OCI-LY1 (cell line): Measurements from ENCODE around the gene TRIM67.
"Not testable (repeated sequence)": the region's sequence is repeated elsewhere in the genome, so short reads cannot be mapped to it uniquely, and the experiment has no call there.

Experiments
- H2AFZ ChIP-seq: fragments of 200-600 bp; sonication (generic), shearing (Covaris generic); 2 replicates; pipeline ENCODE4 v1.6.0; 2014; ENCODE audit warnings: antibody characterized with exemption, mild to moderate bottlenecking, low read length
- H3F3A ChIP-seq: fragments of 200-600 bp; sonication (generic), shearing (Covaris generic); 2 replicates; pipeline ENCODE4 v1.6.0; 2014; ENCODE audit warnings: mild to moderate bottlenecking, antibody characterized with exemption, low read length, moderate library complexity; ENCODE audit not compliant: insufficient read depth
- H3K27ac ChIP-seq: fragments of 200-600 bp; sonication (generic); 2 replicates; pipeline ENCODE4 v1.5.1; 2014; ENCODE audit warnings: low read length, mixed run types, mild to moderate bottlenecking, low read depth; ENCODE audit not compliant: poor library complexity, severe bottlenecking
- H3K27me3 ChIP-seq: fragments of 200-600 bp; sonication (generic); 2 replicates; pipeline ENCODE4 v1.6.0; 2014; ENCODE audit warnings: antibody characterized with exemption, mild to moderate bottlenecking, low read length, moderate library complexity; ENCODE audit not compliant: insufficient read depth
- H3K36me3 ChIP-seq: fragments of 200-600 bp; sonication (generic); 2 replicates; pipeline ENCODE4 v1.6.1; 2014; ENCODE audit warnings: mild to moderate bottlenecking, antibody characterized with exemption, low read length, moderate library complexity, mixed read lengths; ENCODE audit not compliant: insufficient read depth
- H3K4me1 ChIP-seq: fragments of 200-600 bp; sonication (generic); 2 replicates; pipeline ENCODE4 v1.5.1; 2014; ENCODE audit warnings: mild to moderate bottlenecking, low read length, moderate library complexity; ENCODE audit not compliant: insufficient read depth, severe bottlenecking
- H3K4me2 ChIP-seq: fragments of 200-600 bp; sonication (generic), shearing (Covaris generic); 2 replicates; pipeline ENCODE4 v1.6.1; 2014; ENCODE audit warnings: low read length
- H3K4me3 ChIP-seq: fragments of 200-600 bp; sonication (generic); 2 replicates; pipeline ENCODE4 v1.5.1; 2014; ENCODE audit warnings: low read length, low read depth, mild to moderate bottlenecking, mixed read lengths; ENCODE audit not compliant: poor library complexity, severe bottlenecking
- H3K79me2 ChIP-seq: fragments of 200-600 bp; shearing (Covaris generic); 2 replicates; pipeline ENCODE4 v1.6.1; 2016; ENCODE audit warnings: mixed run types, low read length, mixed read lengths; ENCODE audit not compliant: insufficient read depth
- H3K9ac ChIP-seq: fragments of 200-600 bp; sonication (generic), shearing (Covaris generic); 2 replicates; pipeline ENCODE4 v1.6.1; 2014; ENCODE audit warnings: mild to moderate bottlenecking, low read length, mixed read lengths
- H3K9me2 ChIP-seq: fragments of 200-600 bp; sonication (generic), shearing (Covaris generic); 2 replicates; pipeline ENCODE4 v1.6.1; 2014; ENCODE audit warnings: low read depth, mild to moderate bottlenecking, low read length, mixed read lengths
- H3K9me3 ChIP-seq: fragments of 200-600 bp; shearing (Covaris generic); 2 replicates; pipeline ENCODE4 v1.6.1; 2014; ENCODE audit warnings: low read length, mixed read lengths
- H4K20me1 ChIP-seq: fragments of 200-600 bp; sonication (generic), shearing (Covaris generic); 2 replicates; pipeline ENCODE4 v1.6.0; 2016; ENCODE audit warnings: mild to moderate bottlenecking, low read length; ENCODE audit not compliant: insufficient read depth
- EZH2 ChIP-seq: fragments of 200-600 bp; sonication (generic), shearing (Covaris generic); IDR thresholded peaks from 2 replicates; pipeline ENCODE4 v1.8.0; 2017; ENCODE audit warnings: borderline replicate concordance, mixed run types, mild to moderate bottlenecking, antibody characterized with exemption, low read length, moderate library complexity, mixed read lengths
- TF ChIP-seq, protein P1 (sequence below): fragments of 200-600 bp; sonication (generic), shearing (Covaris generic); IDR thresholded peaks from 2 replicates; pipeline ENCODE4 v1.5.1; 2017; ENCODE audit warnings: mild to moderate bottlenecking, antibody characterized with exemption, low read length, moderate library complexity, mixed read lengths

The TRIM67 gene

DNA sequence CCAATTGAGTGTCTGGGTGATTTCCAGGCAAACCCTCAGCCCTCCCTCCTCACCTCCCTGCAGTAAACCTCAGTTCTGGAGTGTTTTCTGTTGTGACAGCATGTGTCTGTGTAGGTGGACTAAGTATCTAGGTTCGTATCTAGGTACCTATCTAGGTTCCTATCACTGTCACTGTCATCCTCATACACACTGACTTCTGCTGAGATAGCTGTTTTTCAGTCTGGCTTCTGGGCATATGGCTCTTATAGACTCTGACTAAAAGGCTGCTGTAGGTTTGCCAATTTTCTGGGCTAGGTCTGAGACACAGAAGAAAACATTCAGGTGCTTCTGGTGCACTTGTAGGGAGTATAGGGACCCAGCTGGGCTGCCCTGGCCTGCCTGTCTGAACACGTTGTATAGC lies 8.1 kb upstream of the TRIM67 start:
- TF ChIP-seq, protein P1, sequence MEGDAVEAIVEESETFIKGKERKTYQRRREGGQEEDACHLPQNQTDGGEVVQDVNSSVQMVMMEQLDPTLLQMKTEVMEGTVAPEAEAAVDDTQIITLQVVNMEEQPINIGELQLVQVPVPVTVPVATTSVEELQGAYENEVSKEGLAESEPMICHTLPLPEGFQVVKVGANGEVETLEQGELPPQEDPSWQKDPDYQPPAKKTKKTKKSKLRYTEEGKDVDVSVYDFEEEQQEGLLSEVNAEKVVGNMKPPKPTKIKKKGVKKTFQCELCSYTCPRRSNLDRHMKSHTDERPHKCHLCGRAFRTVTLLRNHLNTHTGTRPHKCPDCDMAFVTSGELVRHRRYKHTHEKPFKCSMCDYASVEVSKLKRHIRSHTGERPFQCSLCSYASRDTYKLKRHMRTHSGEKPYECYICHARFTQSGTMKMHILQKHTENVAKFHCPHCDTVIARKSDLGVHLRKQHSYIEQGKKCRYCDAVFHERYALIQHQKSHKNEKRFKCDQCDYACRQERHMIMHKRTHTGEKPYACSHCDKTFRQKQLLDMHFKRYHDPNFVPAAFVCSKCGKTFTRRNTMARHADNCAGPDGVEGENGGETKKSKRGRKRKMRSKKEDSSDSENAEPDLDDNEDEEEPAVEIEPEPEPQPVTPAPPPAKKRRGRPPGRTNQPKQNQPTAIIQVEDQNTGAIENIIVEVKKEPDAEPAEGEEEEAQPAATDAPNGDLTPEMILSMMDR = no peak
- TF ChIP-seq EZH2 = no peak
- H3K9me2 ChIP-seq = no peaks in the 10 kb centered on the region
- H3K9ac ChIP-seq = no peak overlapping the region
- no peaks in the 10 kb centered on the region; the same call in 1 of the 2 replicates for H3K36me3 ChIP-seq
- H3K27me3 ChIP-seq = no peaks in the 10 kb centered on the region; the same call in 1 of the 2 replicates
- H3K27ac ChIP-seq = no peak overlapping the region
- H4K20me1 ChIP-seq = no peaks in the 10 kb centered on the region
- no peaks in the 10 kb centered on the region for H3K9me3 ChIP-seq
- no peak overlapping the region for H3K4me3 ChIP-seq
- no peaks in the 10 kb centered on the region for H3F3A ChIP-seq
- no peak overlapping the region for H2AFZ ChIP-seq
- H3K79me2 ChIP-seq = no peaks in the 10 kb centered on the region
- no peaks in the 10 kb centered on the region for H3K4me1 ChIP-seq
- no peak overlapping the region for H3K4me2 ChIP-seq

DNA sequence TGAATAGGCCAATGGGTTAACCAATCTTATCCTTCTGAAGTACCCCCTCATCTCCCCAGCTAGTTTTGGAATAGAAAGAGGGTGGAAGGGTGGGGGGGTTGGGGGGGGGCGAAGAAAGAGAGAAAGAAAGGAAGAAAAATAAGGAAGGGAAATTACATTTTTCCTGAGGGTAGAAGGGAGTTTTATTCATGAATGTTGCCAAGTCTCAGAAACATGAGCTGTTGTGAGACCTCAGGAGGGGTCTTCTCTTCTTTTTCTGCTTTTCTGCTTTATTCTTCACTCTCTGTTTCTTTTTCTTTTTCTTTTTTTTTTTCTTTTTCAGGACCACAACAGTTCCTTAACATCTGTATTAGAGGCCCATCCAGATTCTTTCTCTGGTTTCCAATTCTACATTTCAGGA lies 6.0 kb upstream of the TRIM67 start:
- H3K9me2 ChIP-seq = no peaks in the 10 kb centered on the region
- TF ChIP-seq, protein P1 = no peak
- no peak for TF ChIP-seq EZH2
- no peaks in the 10 kb centered on the region; the same call in 1 of the 2 replicates for H3K36me3 ChIP-seq
- H3K4me3 ChIP-seq = no peak overlapping the region
- no peaks in the 10 kb centered on the region for H3K79me2 ChIP-seq
- H3K9ac ChIP-seq = no peak overlapping the region
- H3K4me2 ChIP-seq = no peak overlapping the region
- H4K20me1 ChIP-seq = no peaks in the 10 kb centered on the region
- no peak overlapping the region for H2AFZ ChIP-seq
- no peaks in the 10 kb centered on the region for H3K9me3 ChIP-seq
- no peaks in the 10 kb centered on the region; the same call in 1 of the 2 replicates for H3K27me3 ChIP-seq
- no peaks in the 10 kb centered on the region for H3K4me1 ChIP-seq
- no peaks in the 10 kb centered on the region for H3F3A ChIP-seq
- H3K27ac ChIP-seq = no peak overlapping the region

DNA sequence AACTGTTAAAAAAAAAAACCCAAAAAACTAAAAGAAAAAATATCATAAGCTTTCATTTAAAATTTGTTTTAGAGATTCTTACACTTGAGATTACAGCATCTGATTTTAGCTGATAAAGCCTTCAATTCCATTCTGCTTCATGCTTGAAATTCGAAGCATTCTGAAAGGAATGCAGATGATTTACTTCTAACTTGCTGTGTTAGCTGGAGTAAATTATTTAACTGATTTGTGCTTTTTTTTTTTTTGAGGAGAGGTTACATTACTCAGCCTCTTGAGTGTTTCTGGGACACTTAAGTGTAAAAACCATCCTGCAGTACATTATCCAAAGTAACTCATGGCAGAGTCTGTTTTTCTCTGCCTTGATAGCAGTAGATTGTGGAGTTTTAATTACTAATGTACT lies 4.5 kb upstream of the TRIM67 start:
- H3K27ac ChIP-seq = no peak overlapping the region

DNA sequence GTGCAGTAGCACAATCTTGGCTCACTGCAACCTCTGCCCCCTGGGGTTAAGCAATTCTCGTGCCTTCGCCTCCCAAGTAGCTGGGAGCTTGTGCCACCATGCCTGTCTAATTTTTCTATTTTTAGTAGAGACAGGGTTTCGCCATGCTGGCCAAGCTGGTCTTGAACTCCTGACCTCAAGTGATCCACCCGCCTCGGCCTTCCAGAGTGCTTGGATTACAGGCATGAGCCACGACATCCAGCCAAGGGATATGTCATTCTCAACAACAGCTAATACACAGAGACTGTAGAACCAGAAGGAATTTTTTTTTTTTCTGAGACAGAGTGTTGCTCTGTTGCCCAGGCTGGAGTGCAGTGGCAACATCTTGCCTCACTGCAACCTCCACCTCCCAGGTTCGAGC lies 3.7 kb upstream of the TRIM67 start:
- H3K79me2 ChIP-seq, H3K4me3 ChIP-seq, H3K4me2 ChIP-seq, H3F3A ChIP-seq, H3K4me1 ChIP-seq, H3K27ac ChIP-seq, H3K9ac ChIP-seq, H2AFZ ChIP-seq, H3K27me3 ChIP-seq, H3K9me3 ChIP-seq, H3K9me2 ChIP-seq, H4K20me1 ChIP-seq, H3K36me3 ChIP-seq: not testable (repeated sequence)

More for the DNA sequence above, 4.5 kb upstream of the TRIM67 start:
- H3K9me2 ChIP-seq = no peaks in the 10 kb centered on the region
- no peaks in the 10 kb centered on the region for H3F3A ChIP-seq
- H3K9me3 ChIP-seq = no peaks in the 10 kb centered on the region
- H3K4me3 ChIP-seq = no peak overlapping the region
- H2AFZ ChIP-seq = no peak overlapping the region
- H4K20me1 ChIP-seq = no peaks in the 10 kb centered on the region
- no peaks in the 10 kb centered on the region; the same call in 1 of the 2 replicates for H3K36me3 ChIP-seq
- H3K27me3 ChIP-seq = no peaks in the 10 kb centered on the region
- no peaks in the 10 kb centered on the region for H3K4me1 ChIP-seq
- H3K4me2 ChIP-seq = no peak overlapping the region
- TF ChIP-seq EZH2 = no peak
- TF ChIP-seq, protein P1 = no peak
- no peaks in the 10 kb centered on the region for H3K79me2 ChIP-seq
- H3K9ac ChIP-seq = no peak overlapping the region
